HPDE6-E6E7 (cell line): ENCODE measurements around the gene CDH24.

Experiments used
- DNase-seq: peaks from one replicate; pipeline ENCODE4 v3.0.0; 2011; ENCODE audit warnings: missing footprints; ENCODE audit errors: extremely low spot score

The CDH24 gene

GRCh38 chr14:23089498-23090253, 32.4 kb upstream of the CDH24 start:
- no peak for DNase-seq

GRCh38 chr14:23086565-23086964, 29.2 kb upstream of the CDH24 start:
- DNase-seq, result no peak

- no peak for DNase-seq
These were observed 28.1 kb upstream of the CDH24 start for GRCh38 chr14:23085458-23085857.

- DNase-seq, result no peak
These were observed 23.2 kb upstream of the CDH24 start for GRCh38 chr14:23080474-23080873.

- no peak for DNase-seq
These were observed 22.4 kb upstream of the CDH24 start for GRCh38 chr14:23079716-23080115.

GRCh38 chr14:23078692-23079116, 21.4 kb upstream of the CDH24 start:
- DNase-seq, result peak; percentile 66

GRCh38 chr14:23077962-23078361, 20.6 kb upstream of the CDH24 start:
- DNase-seq, result no peak

- no peak for DNase-seq
These were observed 19.6 kb upstream of the CDH24 start for GRCh38 chr14:23076785-23077408.

- DNase-seq, result no peak
These were observed 17.6 kb upstream of the CDH24 start for GRCh38 chr14:23074906-23075305.

GRCh38 chr14:23071921-23072539, 14.7 kb upstream of the CDH24 start:
- no peak for DNase-seq

- peak; percentile 95 for DNase-seq
These were observed 14.1 kb upstream of the CDH24 start for GRCh38 chr14:23071244-23071920.

- DNase-seq, result no peak
These were observed 13.2 kb upstream of the CDH24 start for GRCh38 chr14:23070262-23071129.

- DNase-seq, result no peak
These were observed 12.1 kb upstream of the CDH24 start for GRCh38 chr14:23069413-23069806.

GRCh38 chr14:23068789-23069412, 11.6 kb upstream of the CDH24 start:
- DNase-seq, result peak; percentile 91

- DNase-seq, result no peak
These were observed 10.8 kb upstream of the CDH24 start for GRCh38 chr14:23067847-23068788.

GRCh38 chr14:23066855-23067744, 9.8 kb upstream of the CDH24 start:
- DNase-seq, result no peak

- DNase-seq, result no peak
These were observed 9.0 kb upstream of the CDH24 start for GRCh38 chr14:23066368-23066767.

GRCh38 chr14:23063601-23064000, 6.3 kb upstream of the CDH24 start:
- DNase-seq, result no peak

GRCh38 chr14:23062002-23062401, 4.7 kb upstream of the CDH24 start:
- DNase-seq, result peak; percentile 84
